Trophoblast cell (in vitro differentiated cells and primary cell): ENCODE results near the gene RAB3B. TPM values are rescaled to one million over a fixed set of nuclear protein-coding genes. Genes with fewer than 3 reads are reported as not detected.

Experiments
- DNase-seq, 2 donors: peaks; one replicate each; pipeline ENCODE4 v3.0.0-alpha.2; 2016
- H2AFZ ChIP-seq: 2 replicates; pipeline ENCODE4 v1.6.1; 2013; ENCODE audit warnings: low read length, moderate library complexity, mild to moderate bottlenecking; ENCODE audit not compliant: insufficient read depth, poor library complexity
- H2AK5ac ChIP-seq: 2 replicates; pipeline ENCODE4 v1.6.1; 2013; ENCODE audit warnings: mild to moderate bottlenecking, low read length
- H2BK120ac ChIP-seq: 2 replicates; pipeline ENCODE4 v1.6.1; 2013; ENCODE audit warnings: low read length, mild to moderate bottlenecking, moderate library complexity; ENCODE audit not compliant: insufficient read depth, poor library complexity
- H2BK12ac ChIP-seq: 2 replicates; pipeline ENCODE4 v1.6.1; 2013; ENCODE audit warnings: mild to moderate bottlenecking, low read length, moderate library complexity
- H2BK5ac ChIP-seq: 2 replicates; pipeline ENCODE4 v1.6.1; 2013; ENCODE audit warnings: low read length, low read depth, moderate library complexity, mild to moderate bottlenecking; ENCODE audit not compliant: poor library complexity
- H3K14ac ChIP-seq: 2 replicates; pipeline ENCODE4 v1.6.1; 2013; ENCODE audit warnings: mild to moderate bottlenecking, low read length
- H3K18ac ChIP-seq: 2 replicates; pipeline ENCODE4 v1.6.1; 2013; ENCODE audit warnings: mild to moderate bottlenecking, low read length
- H3K23ac ChIP-seq: 2 replicates; pipeline ENCODE4 v1.6.1; 2013; ENCODE audit warnings: low read length
- H3K27ac ChIP-seq: 2 replicates; pipeline ENCODE4 v1.5.1; 2013; ENCODE audit warnings: low read depth, mild to moderate bottlenecking, inconsistent platforms, low read length, moderate library complexity
- H3K27me3 ChIP-seq: 2 replicates; pipeline ENCODE4 v1.6.1; 2013; ENCODE audit warnings: inconsistent platforms, mild to moderate bottlenecking, low read length, moderate library complexity; ENCODE audit not compliant: insufficient read depth
- H3K36me3 ChIP-seq, 2 experiments: 1 replicate in 1 of 2; 2 replicates in 1 of 2; pipeline ENCODE4 v1.6.1; 2013; ENCODE audit warnings: low read length in 2 of 2, mild to moderate bottlenecking in 2 of 2, moderate library complexity in 1 of 2; ENCODE audit not compliant: insufficient read depth in 2 of 2, control insufficient read depth in 1 of 2
- H3K4ac ChIP-seq: 2 replicates; pipeline ENCODE4 v1.6.1; 2013; ENCODE audit warnings: low read depth, mild to moderate bottlenecking, low read length, moderate library complexity
- H3K4me1 ChIP-seq, 2 experiments: 1 replicate in 1 of 2; 2 replicates in 1 of 2; pipeline ENCODE4 v1.6.1; 2013; ENCODE audit warnings: low read length in 2 of 2, mild to moderate bottlenecking in 2 of 2, moderate library complexity in 1 of 2; ENCODE audit not compliant: insufficient read depth in 2 of 2, control insufficient read depth in 1 of 2
- H3K4me2 ChIP-seq: 2 replicates; pipeline ENCODE4 v1.6.1; 2013; ENCODE audit warnings: inconsistent platforms, mild to moderate bottlenecking, low read length, moderate library complexity
- H3K4me3 ChIP-seq: 2 replicates; pipeline ENCODE4 v1.5.1; 2013; ENCODE audit warnings: mild to moderate bottlenecking, low read depth, low read length, inconsistent platforms
- H3K79me1 ChIP-seq: one replicate; pipeline ENCODE4 v1.6.1; 2013; ENCODE audit warnings: low read length
- H3K79me2 ChIP-seq: 2 replicates; pipeline ENCODE4 v1.6.1; 2013; ENCODE audit warnings: low read length, mild to moderate bottlenecking; ENCODE audit not compliant: control insufficient read depth, insufficient read depth, poor library complexity
- H3K9ac ChIP-seq: 2 replicates; pipeline ENCODE4 v1.6.1; 2013; ENCODE audit warnings: mild to moderate bottlenecking, low read length
- H3K9me3 ChIP-seq: 2 replicates; pipeline ENCODE4 v1.6.1; 2013; ENCODE audit warnings: low read depth, mild to moderate bottlenecking, control low read depth, inconsistent platforms, low read length; ENCODE audit not compliant: insufficient read depth
- H4K12ac ChIP-seq: 2 replicates; pipeline ENCODE4 v1.6.1; 2013; ENCODE audit warnings: low read depth, mild to moderate bottlenecking, low read length, moderate library complexity
- H4K8ac ChIP-seq: 2 replicates; pipeline ENCODE4 v1.6.1; 2013; ENCODE audit warnings: low read depth, mild to moderate bottlenecking, low read length, moderate library complexity
- H4K91ac ChIP-seq: one replicate; pipeline ENCODE4 v1.6.1; 2013; ENCODE audit warnings: low read depth, mild to moderate bottlenecking, low read length, moderate library complexity
- WGBS: extraction: QIAGEN DNeasy Blood & Tissue Kit; methylation state at CpG from one replicate; pipeline ENCODE4 v1.1.7; 2013; ENCODE audit warnings: missing lambda C conversion rate; ENCODE audit not compliant: insufficient read length, insufficient coverage; ENCODE audit errors: extremely low coverage; 5-methylcytosine and 5-hydroxymethylcytosine counted together
- polyA plus RNA-seq: library from polyadenylated mRNA; stranded (reverse); fragments of 200-250 nt; gene quantifications from 2 replicates; pipeline ENCODE4 v1.2.3, GENCODE V29; 2013

Gene RAB3B
- polyA plus RNA-seq = 3.6 TPM in 2 replicates

GRCh38 chr1:51990478-51990965, at the start of gene RAB3B:
Gene RAB3B, minus strand, starts transcription at chr1:51990700. Its CDS starts 13,583 bp downstream, at chr1:51977117.
- peak within 1 kb of the TSS; percentile 60 for H4K8ac ChIP-seq
- no CpG with 5 or more reads among the region's 46 CpGs for WGBS
- H3K23ac ChIP-seq = no peak within 1 kb of the TSS

GRCh38 chr1:52037909-52038308, 47.4 kb upstream of the RAB3B start:
- Histone ChIP-seq H4K8ac (no peak overlapping the region), H2AFZ (no peak overlapping the region), H3K4me2 (no peak overlapping the region), H3K79me1 (peaks cover 4% of the 10 kb centered on the region), H3K23ac (no peak overlapping the region), H3K9me3 (no peaks in the 10 kb centered on the region), H3K27me3 (no peaks in the 10 kb centered on the region), H3K4ac (no peak overlapping the region), H3K27ac (no peak overlapping the region), H4K91ac (no peak overlapping the region), H4K12ac (no peak overlapping the region), H3K14ac (no peak overlapping the region), H3K36me3 (peaks cover 8 to 10% of the 10 kb centered on the region in 2 experiments), H3K9ac (no peak overlapping the region), H2BK5ac (no peak overlapping the region), H3K79me2 (peaks cover 6% of the 10 kb centered on the region), H3K4me3 (no peak overlapping the region), H3K4me1 (no peaks in the 10 kb centered on the region), H2BK120ac (no peak overlapping the region), H3K18ac (no peak overlapping the region), H2BK12ac (no peak overlapping the region), H2AK5ac (no peak overlapping the region)
- DNase-seq = no peak
- WGBS = no CpG with 5 or more reads among the region's 1 CpG

More at GRCh38 chr1:51990478-51990965, at the start of gene RAB3B:
- H2AK5ac ChIP-seq = no peak within 1 kb of the TSS
- H3K4me1 ChIP-seq = peaks cover 3 to 4% of the 10 kb centered on the region in 2 experiments
- H3K36me3 ChIP-seq = no peaks in the 10 kb centered on the region
- no peak within 1 kb of the TSS for H3K14ac ChIP-seq
- H4K12ac ChIP-seq = no peak within 1 kb of the TSS
- H3K4me3 ChIP-seq = peak within 1 kb of the TSS; percentile 77
- peaks cover 2% of the 10 kb centered on the region for H3K79me1 ChIP-seq
- H3K9me3 ChIP-seq = no peaks in the 10 kb centered on the region
- no peak within 1 kb of the TSS for H3K27ac ChIP-seq
- H2BK120ac ChIP-seq = no peak within 1 kb of the TSS
- H2BK12ac ChIP-seq = no peak within 1 kb of the TSS
- H3K4me2 ChIP-seq = peak within 1 kb of the TSS; percentile 85
- DNase-seq = peak; percentile 86 to 88
- no peaks in the 10 kb centered on the region for H3K27me3 ChIP-seq
- H3K79me2 ChIP-seq = no peaks in the 10 kb centered on the region
- H2AFZ ChIP-seq = peak within 1 kb of the TSS; percentile 94
- peak within 1 kb of the TSS; percentile 60 for H4K91ac ChIP-seq
- H3K4ac ChIP-seq = no peak within 1 kb of the TSS
- H3K18ac ChIP-seq = peak within 1 kb of the TSS; percentile 56
- H3K9ac ChIP-seq = no peak within 1 kb of the TSS
- H2BK5ac ChIP-seq = no peak within 1 kb of the TSS

- WGBS = no CpG with 5 or more reads among the region's 5 CpGs
- Histone ChIP-seq H3K36me3 (peaks cover 8 to 10% of the 10 kb centered on the region in 2 experiments), H3K9ac (no peak overlapping the region)
These were observed 46.9 kb upstream of the RAB3B start for GRCh38 chr1:52037402-52037814.

DNA sequence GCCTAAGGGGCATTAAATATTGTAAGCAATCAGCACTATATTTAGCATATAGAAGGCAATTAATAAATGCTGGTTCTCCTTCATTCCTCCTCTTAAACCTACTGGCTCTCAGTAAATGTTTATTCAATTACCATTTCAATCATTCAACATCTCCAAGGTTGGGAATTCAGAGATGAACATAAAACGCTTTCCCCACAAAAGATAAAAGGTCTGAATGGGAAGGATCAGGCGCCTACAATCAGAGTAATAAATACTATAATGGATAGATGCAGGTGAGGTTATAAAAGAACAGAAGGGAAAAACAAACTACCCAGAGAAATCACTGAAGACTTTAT, 43.5 kb upstream of the RAB3B start:
- Histone ChIP-seq H2BK12ac (no peak overlapping the region), H2BK120ac (no peak overlapping the region), H3K4ac (no peak overlapping the region), H3K14ac (no peak overlapping the region), H4K91ac (no peak overlapping the region), H3K79me2 (peaks cover 6% of the 10 kb centered on the region), H4K8ac (no peak overlapping the region), H2BK5ac (no peak overlapping the region), H3K9ac (no peak overlapping the region), H3K18ac (no peak overlapping the region), H3K23ac (no peak overlapping the region), H3K4me1 (peaks cover 5 to 7% of the 10 kb centered on the region in 2 experiments), H3K79me1 (peaks cover 4% of the 10 kb centered on the region), H2AK5ac (no peak overlapping the region), H3K9me3 (no peaks in the 10 kb centered on the region), H2AFZ (no peak overlapping the region), H3K4me2 (peak overlapping the region; percentile 82), H3K36me3 (peaks cover 1 to 3% of the 10 kb centered on the region in 2 experiments), H3K27ac (no peak overlapping the region), H3K4me3 (no peak overlapping the region), H3K27me3 (no peaks in the 10 kb centered on the region), H4K12ac (no peak overlapping the region)
- no peak for DNase-seq
- WGBS = no CpG with 5 or more reads among the region's 2 CpGs

More at GRCh38 chr1:52037402-52037814, 46.9 kb upstream of the RAB3B start:
- no peak for DNase-seq
- no peak overlapping the region for H4K91ac ChIP-seq
- H3K9me3 ChIP-seq = no peaks in the 10 kb centered on the region
- H4K12ac ChIP-seq = no peak overlapping the region
- no peaks in the 10 kb centered on the region for H3K27me3 ChIP-seq
- peaks cover 3 to 4% of the 10 kb centered on the region in 2 experiments for H3K4me1 ChIP-seq
- no peak overlapping the region for H2BK120ac ChIP-seq
- H3K23ac ChIP-seq = no peak overlapping the region
- no peak overlapping the region for H2AFZ ChIP-seq
- H2BK5ac ChIP-seq = no peak overlapping the region
- no peak overlapping the region for H2BK12ac ChIP-seq
- peaks cover 4% of the 10 kb centered on the region for H3K79me1 ChIP-seq
- no peak overlapping the region for H3K14ac ChIP-seq
- no peak overlapping the region for H4K8ac ChIP-seq
- no peak overlapping the region for H3K27ac ChIP-seq
- H3K4me3 ChIP-seq = no peak overlapping the region
- no peak overlapping the region for H3K4ac ChIP-seq
- H3K79me2 ChIP-seq = peaks cover 6% of the 10 kb centered on the region
- H3K4me2 ChIP-seq = no peak overlapping the region
- H3K18ac ChIP-seq = no peak overlapping the region
- no peak overlapping the region for H2AK5ac ChIP-seq
